K562 (cell line): ENCODE measurements around the gene PQBP1. TPM values are rescaled to one million over a fixed set of nuclear protein-coding genes. Genes with fewer than 3 reads are reported as not detected.

ENCODE experiments used
- ADNP ChIP-seq: fragments of 200-800 bp; sonication (Bioruptor generic); IDR thresholded peaks from 2 replicates; pipeline ENCODE4 v1.6.1; 2016; ENCODE audit warnings: missing genetic modification characterization, missing compliant biosample characterization
- ASH1L ChIP-seq: fragments of 450-650 bp; IDR thresholded peaks from 2 replicates; pipeline ENCODE4 v1.6.1; 2018; ENCODE audit warnings: borderline replicate concordance, mild to moderate bottlenecking, low read depth; ENCODE audit not compliant: partially characterized antibody
- CBFA2T3 ChIP-seq: fragments of 450-650 bp; IDR thresholded peaks from 2 replicates; pipeline ENCODE4 v1.6.1; 2017
- JUNB ChIP-seq: fragments of 450-650 bp; formaldehyde crosslinking; conservative IDR thresholded peaks from 2 replicates; pipeline ENCODE4 v1.4.0; 2020; ENCODE audit warnings: mild to moderate bottlenecking
- KLF13 ChIP-seq: fragments of 450-650 bp; IDR thresholded peaks from 2 replicates; pipeline ENCODE4 v1.6.1; 2016; ENCODE audit warnings: missing genetic modification characterization, low read depth, mild to moderate bottlenecking, missing compliant biosample characterization, moderate library complexity, borderline replicate concordance
- MCM7 ChIP-seq, 2 experiments: fragments of 450-650 bp; IDR thresholded peaks; 2 replicates each; pipeline ENCODE4 v1.6.1; 2016 to 2018
- PTTG1 ChIP-seq: fragments of 450-650 bp; IDR thresholded peaks from 2 replicates; pipeline ENCODE4 v1.6.1; 2016; ENCODE audit warnings: low read depth, mild to moderate bottlenecking, missing genetic modification characterization, missing compliant biosample characterization
- REST ChIP-seq, 2 experiments: fragments of 450-650 bp; formaldehyde crosslinking in 1 of 2; IDR thresholded peaks; 2 replicates each; pipeline versions ENCODE4 v1.4.0 to v1.6.1; 2014 to 2020; ENCODE audit warnings: mild to moderate bottlenecking in 2 of 2, borderline replicate concordance in 1 of 2, low read depth in 1 of 2
- TFAM ChIP-seq: fragments of 250-450 bp; sonication (Bioruptor Pico); conservative IDR thresholded peaks from 2 replicates; pipeline ENCODE4 v1.5.0; 2021; ENCODE audit warnings: mild to moderate bottlenecking, moderate library complexity
- U2AF2 ChIP-seq: fragments of 200-400 bp; formaldehyde crosslinking; optimal IDR thresholded peaks from 2 replicates; pipeline ENCODE3; 2017; ENCODE audit warnings: low read depth, mild to moderate bottlenecking, low read length
- ZNF24 ChIP-seq: fragments of 450-650 bp; IDR thresholded peaks from 2 replicates; pipeline ENCODE4 v1.6.1; 2016
- ZNF431 ChIP-seq: sonication (generic); formaldehyde crosslinking; IDR thresholded peaks from 2 replicates; pipeline ENCODE4 v1.8.0; 2022; ENCODE audit warnings: mild to moderate bottlenecking, missing genetic modification reagents
- polyA plus RNA-seq, 8 experiments: library from polyadenylated mRNA; depleted of rRNA in 4 of 8; stranded (reverse) in 5 of 8; unstranded in 3 of 8; fragments of >200 nt; fragmentation: Nextera tagmentation in 2 of 8; fragmentation: Illumina TruSeq in 1 of 8; extraction: Ambion mirVana in 2 of 8; extraction: Trizol in 1 of 8; gene quantifications; 2 replicates each; pipeline versions ENCODE4 v1.2.1 to v1.2.3, GENCODE V29; 2011 to 2014; ENCODE audit warnings: inconsistent platforms in 1 of 8, missing spikeins in 1 of 8
- total RNA-seq, 7 experiments: library from RNA; depleted of rRNA in 6 of 7; stranded (reverse); fragments of >200 nt in 6 of 7; fragmentation: Illumina TruSeq in 2 of 7; extraction: Trizol in 2 of 7; gene quantifications; 2 replicates each; pipeline versions ENCODE4 v1.2.1 to v1.2.3, GENCODE V29; 2011 to 2021; ENCODE audit warnings: low replicate concordance in 1 of 7
- TF ChIP-seq, protein P1 (sequence below): fragments of 250-450 bp; sonication (Bioruptor Pico); IDR thresholded peaks from 2 replicates; pipeline ENCODE4 v1.8.0; 2021; ENCODE audit warnings: borderline replicate concordance, mild to moderate bottlenecking, moderate library complexity; ENCODE audit not compliant: poor library complexity, severe bottlenecking
- TF ChIP-seq, protein P2 (sequence below): fragments of 250-450 bp; sonication (Bioruptor Pico); IDR thresholded peaks from 2 replicates; pipeline ENCODE4 v1.8.0; 2022; ENCODE audit warnings: inconsistent platforms

The PQBP1 gene
- total and polyA plus RNA-seq, 9 of the 15 experiments (the other 6 are each of a cell fraction or from before 2014, with no cell fraction given) = 41.3 to 262 (median 112) TPM

DNA sequence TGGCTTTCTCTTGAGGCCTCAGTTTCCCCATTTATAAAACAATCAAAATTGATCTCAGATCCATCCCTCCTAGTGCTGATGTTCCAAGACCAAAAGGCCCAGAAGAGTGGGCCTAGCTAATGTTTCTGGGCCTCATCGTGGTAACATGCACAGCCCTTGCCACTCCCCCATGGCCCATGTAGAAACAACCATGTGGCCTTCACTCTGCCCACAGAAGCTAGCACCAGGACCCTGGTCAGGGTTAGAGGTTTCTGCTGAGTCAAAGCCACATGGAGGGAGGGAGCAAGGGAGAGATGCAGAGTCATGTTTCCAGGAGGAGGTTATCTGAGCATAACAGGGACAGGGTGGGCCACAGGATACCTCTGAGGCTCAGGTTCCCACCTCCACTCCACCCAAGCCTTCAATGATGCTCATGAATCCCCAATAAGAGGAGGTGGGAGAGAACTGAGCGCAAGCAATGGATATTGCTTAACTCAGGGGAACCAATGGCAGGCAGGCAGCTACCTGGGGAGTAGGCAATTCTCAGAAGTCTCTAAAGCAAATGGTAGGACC, 42.8 kb downstream of the PQBP1 start (continued):
- TF ChIP-seq, protein P1, sequence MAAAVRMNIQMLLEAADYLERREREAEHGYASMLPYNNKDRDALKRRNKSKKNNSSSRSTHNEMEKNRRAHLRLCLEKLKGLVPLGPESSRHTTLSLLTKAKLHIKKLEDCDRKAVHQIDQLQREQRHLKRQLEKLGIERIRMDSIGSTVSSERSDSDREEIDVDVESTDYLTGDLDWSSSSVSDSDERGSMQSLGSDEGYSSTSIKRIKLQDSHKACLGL (CRISPR knock-in tag) = peak; percentile 21
- TF ChIP-seq ADNP (tag) (no peak), ASH1L (no peak), ZNF24 (no peak), U2AF2 (no peak), MCM7 (IDR thresholded peaks at IDR 0.05) (no peak), ZNF431 (CRISPR knock-in tag) (no peak), PTTG1 (no peak), CBFA2T3 (peak; percentile 92), KLF13 (tag) (no peak), REST (IDR thresholded peaks at IDR 0.05; ENCODE audit: borderline replicate concordance) (peak; percentile 81), REST (CRISPR knock-in tag; IDR thresholded peaks at IDR 0.05; ENCODE audit: low read depth) (no peak), TFAM (CRISPR knock-in tag) (no peak), JUNB (no peak)
- TF ChIP-seq, protein P2, sequence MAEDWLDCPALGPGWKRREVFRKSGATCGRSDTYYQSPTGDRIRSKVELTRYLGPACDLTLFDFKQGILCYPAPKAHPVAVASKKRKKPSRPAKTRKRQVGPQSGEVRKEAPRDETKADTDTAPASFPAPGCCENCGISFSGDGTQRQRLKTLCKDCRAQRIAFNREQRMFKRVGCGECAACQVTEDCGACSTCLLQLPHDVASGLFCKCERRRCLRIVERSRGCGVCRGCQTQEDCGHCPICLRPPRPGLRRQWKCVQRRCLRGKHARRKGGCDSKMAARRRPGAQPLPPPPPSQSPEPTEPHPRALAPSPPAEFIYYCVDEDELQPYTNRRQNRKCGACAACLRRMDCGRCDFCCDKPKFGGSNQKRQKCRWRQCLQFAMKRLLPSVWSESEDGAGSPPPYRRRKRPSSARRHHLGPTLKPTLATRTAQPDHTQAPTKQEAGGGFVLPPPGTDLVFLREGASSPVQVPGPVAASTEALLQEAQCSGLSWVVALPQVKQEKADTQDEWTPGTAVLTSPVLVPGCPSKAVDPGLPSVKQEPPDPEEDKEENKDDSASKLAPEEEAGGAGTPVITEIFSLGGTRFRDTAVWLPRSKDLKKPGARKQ (CRISPR knock-in tag) = no peak
